PC-9 (cell line): ENCODE measurements around the gene CADM2. TPM values are rescaled to one million over a fixed set of nuclear protein-coding genes. Genes with fewer than 3 reads are reported as not detected.

Experiments
- BruUV-seq: library from RNA; stranded (reverse); fragments of 400-500 nt; replicated peaks from 2 replicates; lab custom pipeline; 2021; lab: Mats Ljungman, UMichigan
- CTCF ChIA-PET: fragments of 300-600 bp; sonication (Branson Sonifier 250); formaldehyde crosslinking; loops from one replicate; lab custom pipeline; 2022; ENCODE audit warnings: antibody characterized with exemption; lab: Charles Lee
- POLR2A ChIA-PET: fragments of 300-600 bp; sonication (Branson Sonifier 250); formaldehyde crosslinking; loops from one replicate; lab custom pipeline; 2022; ENCODE audit warnings: antibody characterized with exemption; ENCODE audit not compliant: unreplicated experiment; lab: Charles Lee
- DNase-seq, 2 experiments: peaks; one replicate each; pipeline versions ENCODE4 v3.0.0 to v3.0.0-alpha.2; 2015 to 2022; ENCODE audit warnings: mixed read lengths in 1 of 2
- H2AFZ ChIP-seq: fragments of 200-600 bp; sonication (generic); 2 replicates; pipeline ENCODE4 v1.8.1; 2017; ENCODE audit warnings: antibody characterized with exemption
- H3F3A ChIP-seq: fragments of 200-600 bp; sonication (generic); 2 replicates; pipeline ENCODE4 v1.8.1; 2017; ENCODE audit warnings: antibody characterized with exemption, mild to moderate bottlenecking, low read depth; ENCODE audit not compliant: insufficient read depth
- H3K27ac ChIP-seq: fragments of 200-600 bp; sonication (generic); 2 replicates; pipeline ENCODE4 v1.6.1; 2016; ENCODE audit warnings: mixed run types
- H3K27me3 ChIP-seq: fragments of 200-600 bp; sonication (generic); 2 replicates; pipeline ENCODE4 v1.6.1; 2016; ENCODE audit warnings: low read depth, mixed run types; ENCODE audit not compliant: insufficient read depth
- H3K36me3 ChIP-seq: fragments of 200-600 bp; sonication (generic); 2 replicates; pipeline ENCODE4 v1.6.1; 2016; ENCODE audit warnings: low read depth, mixed run types
- H3K4me1 ChIP-seq: fragments of 200-600 bp; sonication (generic); replicated peaks from 2 replicates; pipeline ENCODE4 v1.6.1; 2016; ENCODE audit warnings: mixed run types; ENCODE audit not compliant: insufficient read depth
- H3K4me2 ChIP-seq: fragments of 200-600 bp; sonication (generic); 2 replicates; pipeline ENCODE4 v1.6.1; 2017; ENCODE audit warnings: mixed run types
- H3K4me3 ChIP-seq: fragments of 200-600 bp; sonication (generic); 2 replicates; pipeline ENCODE4 v1.6.1; 2016; ENCODE audit warnings: mixed run types
- H3K79me2 ChIP-seq: fragments of 200-600 bp; sonication (generic); 2 replicates; pipeline ENCODE4 v1.6.1; 2017; ENCODE audit warnings: low read depth, mixed run types
- H3K9me2 ChIP-seq: fragments of 200-600 bp; sonication (generic); 2 replicates; pipeline ENCODE4 v1.8.1; 2017; ENCODE audit warnings: mild to moderate bottlenecking; ENCODE audit not compliant: insufficient read depth
- H3K9me3 ChIP-seq: fragments of 200-600 bp; sonication (generic); 2 replicates; pipeline ENCODE4 v1.8.1; 2016; ENCODE audit warnings: low read depth; ENCODE audit not compliant: insufficient read depth
- H4K20me1 ChIP-seq: fragments of 200-600 bp; sonication (generic); 2 replicates; pipeline ENCODE4 v1.8.1; 2017; ENCODE audit not compliant: insufficient read depth
- CTCF ChIP-seq: fragments of 200-600 bp; sonication (generic); conservative IDR thresholded peaks from 2 replicates; pipeline ENCODE4 v1.6.1; 2017; ENCODE audit warnings: mixed run types, antibody characterized with exemption, mild to moderate bottlenecking, moderate library complexity
- EZH2 ChIP-seq: fragments of 200-600 bp; sonication (generic); IDR thresholded peaks from 2 replicates; pipeline ENCODE4 v1.8.0; 2017; ENCODE audit warnings: antibody characterized with exemption, low read depth
- intact Hi-C: fragments of 100-400 bp; cut with micrococcal nuclease; formaldehyde crosslinking; loops from one replicate; pipeline ENCODE4 v1.10.0; 2022; ENCODE audit not compliant: unreplicated experiment
- total RNA-seq: library from RNA; stranded (reverse); gene quantifications from 2 replicates; pipeline ENCODE4 v1.2.3, GENCODE V29; 2021

The CADM2 gene
- total RNA-seq, 1 experiment from 2014 or later: 0.59 TPM

GRCh38 chr3:85939074-85939482 is 980.3 kb downstream of the CADM2 start:
- H3K36me3 ChIP-seq: no peaks in the 10 kb centered on the region
- DNase-seq: no peak
- CTCF ChIA-PET: no interaction called here
- no peaks in the 10 kb centered on the region for H3K27me3 ChIP-seq
- H3K79me2 ChIP-seq: no peaks in the 10 kb centered on the region
- H3K4me3 ChIP-seq: no peak overlapping the region
- TF ChIP-seq EZH2 (no peak), CTCF (no peak)
- H3K4me2 ChIP-seq: no peak overlapping the region
- POLR2A ChIA-PET: no interaction called here
- H3K4me1 ChIP-seq: no peaks in the 10 kb centered on the region
- BruUV-seq: no TSS peak
- H3K9me2 ChIP-seq: 0 out of 2 replicates have a peak, but pooled peaks cover 3% of the 10 kb centered on the region
- H4K20me1 ChIP-seq: no peaks in the 10 kb centered on the region
- no peak overlapping the region for H2AFZ ChIP-seq
- H3K9me3 ChIP-seq: no peaks in the 10 kb centered on the region
- no peak overlapping the region for H3K27ac ChIP-seq
- no peaks in the 10 kb centered on the region for H3F3A ChIP-seq
- intact Hi-C loops: no loop called here

GRCh38 chr3:85950435-85950834 is 991.6 kb downstream of the CADM2 start:
- no peak for TF ChIP-seq CTCF
- TF ChIP-seq EZH2: no peak
- DNase-seq: no peak
- Histone ChIP-seq H3F3A (no peaks in the 10 kb centered on the region), H3K27me3 (no peaks in the 10 kb centered on the region), H3K79me2 (no peaks in the 10 kb centered on the region), H3K4me2 (no peak overlapping the region), H4K20me1 (no peaks in the 10 kb centered on the region), H3K4me1 (no peaks in the 10 kb centered on the region), H3K9me2 (no peaks in the 10 kb centered on the region), H3K4me3 (no peak overlapping the region), H3K27ac (no peak overlapping the region), H3K9me3 (no peaks in the 10 kb centered on the region), H2AFZ (no peak overlapping the region), H3K36me3 (no peaks in the 10 kb centered on the region)
- no TSS peak for BruUV-seq
- intact Hi-C loops: no loop called here
- ChIA-PET POLR2A (no interaction called here), CTCF (no interaction called here)

- H3K27ac ChIP-seq: no peak overlapping the region
- H3K4me2 ChIP-seq: no peak overlapping the region
- no peaks in the 10 kb centered on the region for H3K27me3 ChIP-seq
- DNase-seq: no peak
- POLR2A ChIA-PET: no interaction called here
- no TSS peak for BruUV-seq
- CTCF ChIA-PET: no interaction called here
- no peaks in the 10 kb centered on the region for H3K9me3 ChIP-seq
- H3K79me2 ChIP-seq: no peaks in the 10 kb centered on the region
- intact Hi-C loops: no loop called here
- no peak for TF ChIP-seq EZH2
- TF ChIP-seq CTCF: no peak
- no peaks in the 10 kb centered on the region for H3K9me2 ChIP-seq
- H2AFZ ChIP-seq: no peak overlapping the region
- no peak overlapping the region for H3K4me3 ChIP-seq
- no peaks in the 10 kb centered on the region for H3K4me1 ChIP-seq
- H3F3A ChIP-seq: no peaks in the 10 kb centered on the region
- H4K20me1 ChIP-seq: no peaks in the 10 kb centered on the region
- no peaks in the 10 kb centered on the region for H3K36me3 ChIP-seq
Measured at GRCh38 chr3:85960793-85961192, 1002.0 kb downstream of the CADM2 start.
